ENCODE measurements around the gene HEMK1. TPM values are rescaled to one million over a fixed set of nuclear protein-coding genes. Genes with fewer than 3 reads are reported as not detected.

The HEMK1 gene
- total RNA-seq, 2 donors from 2014 or later: 6.7 to 9.6 TPM

DNA sequence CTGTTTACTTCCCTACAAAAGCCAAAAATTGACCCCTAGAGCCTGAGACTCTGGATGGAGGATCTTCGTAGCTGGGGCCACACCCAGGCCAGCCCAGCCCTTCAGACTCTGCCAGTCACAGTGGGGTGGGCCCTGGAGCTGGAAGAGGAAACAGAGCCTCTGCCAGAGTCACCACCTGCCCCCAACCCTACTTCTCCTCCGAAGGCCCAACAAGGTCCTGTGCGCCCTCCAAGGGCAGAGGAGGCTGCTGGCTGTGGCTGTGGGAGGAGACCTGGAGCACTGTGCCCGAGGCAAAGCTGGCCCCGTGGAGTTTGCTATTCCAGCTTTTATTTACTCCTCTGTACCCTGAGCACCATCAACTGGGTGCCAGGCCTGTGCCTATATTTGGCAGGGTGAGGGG is 23.2 kb downstream of the HEMK1 start:
- peak; percentile 23 for ATAC-seq
- no peak for TF ChIP-seq POLR2A (IDR thresholded peaks at IDR 0.05)
- TF ChIP-seq, protein P1, sequence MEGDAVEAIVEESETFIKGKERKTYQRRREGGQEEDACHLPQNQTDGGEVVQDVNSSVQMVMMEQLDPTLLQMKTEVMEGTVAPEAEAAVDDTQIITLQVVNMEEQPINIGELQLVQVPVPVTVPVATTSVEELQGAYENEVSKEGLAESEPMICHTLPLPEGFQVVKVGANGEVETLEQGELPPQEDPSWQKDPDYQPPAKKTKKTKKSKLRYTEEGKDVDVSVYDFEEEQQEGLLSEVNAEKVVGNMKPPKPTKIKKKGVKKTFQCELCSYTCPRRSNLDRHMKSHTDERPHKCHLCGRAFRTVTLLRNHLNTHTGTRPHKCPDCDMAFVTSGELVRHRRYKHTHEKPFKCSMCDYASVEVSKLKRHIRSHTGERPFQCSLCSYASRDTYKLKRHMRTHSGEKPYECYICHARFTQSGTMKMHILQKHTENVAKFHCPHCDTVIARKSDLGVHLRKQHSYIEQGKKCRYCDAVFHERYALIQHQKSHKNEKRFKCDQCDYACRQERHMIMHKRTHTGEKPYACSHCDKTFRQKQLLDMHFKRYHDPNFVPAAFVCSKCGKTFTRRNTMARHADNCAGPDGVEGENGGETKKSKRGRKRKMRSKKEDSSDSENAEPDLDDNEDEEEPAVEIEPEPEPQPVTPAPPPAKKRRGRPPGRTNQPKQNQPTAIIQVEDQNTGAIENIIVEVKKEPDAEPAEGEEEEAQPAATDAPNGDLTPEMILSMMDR (IDR thresholded peaks at IDR 0.05): no peak
- Histone ChIP-seq H3K9me3 (no peaks in the 10 kb centered on the region), H3K27me3 (no peaks in the 10 kb centered on the region), H3K4me1 (peaks cover 51% of the 10 kb centered on the region), H3K27ac (no peak overlapping the region), H3K4me3 (no peak overlapping the region), H3K36me3 (replicated peaks in 1 of 2; ENCODE audit: insufficient read depth in 1 of 2, low read depth in 2 of 2) (no peaks in the 10 kb centered on the region)
- intact Hi-C loops (cut with DNase I): no loop called here
- WGBS, 2 donors: 27 to 29% methylated on average over 4 to 5 of the region's 5 CpGs
- no peak for DNase-seq

DNA sequence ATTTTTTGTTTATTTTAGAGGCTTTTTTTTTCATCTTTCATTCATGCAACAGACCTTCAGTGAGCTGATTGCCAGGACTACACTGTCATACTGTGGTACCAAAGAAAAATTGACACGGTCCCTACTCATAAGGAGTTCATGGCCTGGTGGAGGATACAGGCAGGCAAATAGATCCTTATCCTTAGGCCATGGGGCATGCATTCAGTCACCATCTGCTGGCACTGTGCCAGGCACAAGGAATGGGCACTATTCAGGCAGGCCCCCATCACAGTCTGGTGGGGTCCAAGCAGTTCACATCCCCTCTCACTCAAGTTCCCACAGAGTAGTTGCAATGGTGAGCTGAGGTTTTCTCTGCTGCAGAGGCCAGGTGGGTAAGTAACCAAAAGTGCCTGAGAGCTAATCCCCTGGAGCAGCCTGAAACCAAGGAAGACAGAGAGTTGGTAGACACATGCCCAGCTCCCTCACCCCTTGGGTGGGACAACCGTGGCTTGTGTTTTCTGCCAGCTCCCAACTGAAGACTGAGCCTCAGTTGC is 25.0 kb downstream of the HEMK1 start:
- WGBS, 2 donors: 16 to 21% methylated on average over 2 of the region's 2 CpGs
- no peak for ATAC-seq
- Histone ChIP-seq H3K27me3 (no peaks in the 10 kb centered on the region), H3K36me3 (replicated peaks in 1 of 2; ENCODE audit: insufficient read depth in 1 of 2, low read depth in 2 of 2) (no peaks in the 10 kb centered on the region), H3K9me3 (no peaks in the 10 kb centered on the region), H3K4me3 (no peak overlapping the region), H3K4me1 (peaks cover 48% of the 10 kb centered on the region), H3K27ac (no peak overlapping the region)
- intact Hi-C loops (cut with DNase I): no loop called here
- no peak for DNase-seq
- no peak for TF ChIP-seq POLR2A (IDR thresholded peaks at IDR 0.05)
- TF ChIP-seq, protein P1 (IDR thresholded peaks at IDR 0.05): no peak

GRCh38 chr3:50599115-50599715 is 29.9 kb downstream of the HEMK1 start:
- ATAC-seq: no peak
- intact Hi-C loops (cut with DNase I): no loop called here

GRCh38 chr3:50599716-50600118 is 30.4 kb downstream of the HEMK1 start:
- Histone ChIP-seq H3K27me3 (no peaks in the 10 kb centered on the region), H3K36me3 (replicated peaks in 1 of 2; ENCODE audit: insufficient read depth in 1 of 2, low read depth in 2 of 2) (no peaks in the 10 kb centered on the region), H3K9me3 (no peaks in the 10 kb centered on the region), H3K4me1 (peaks cover 69% of the 10 kb centered on the region), H3K27ac (peak overlapping the region; percentile 97 to 100 (median 99)), H3K4me3 (no peak overlapping the region)
- 57 to 64% methylated on average over 1 of the region's 1 CpG for WGBS, 2 donors
- ATAC-seq (no peak), DNase-seq (no peak)
- intact Hi-C loops (cut with DNase I): no loop called here
- TF ChIP-seq, protein P1 (IDR thresholded peaks at IDR 0.05): no peak
- TF ChIP-seq POLR2A (IDR thresholded peaks at IDR 0.05): no peak

More at GRCh38 chr3:50599115-50599715, 29.9 kb downstream of the HEMK1 start:
- WGBS, 2 donors: 90 to 91% methylated on average over 4 to 6 of the region's 6 CpGs
- H3K27me3 ChIP-seq: no peaks in the 10 kb centered on the region
- peak overlapping the region in 3 of 4 donors; percentile 97 to 100 (median 98) for H3K27ac ChIP-seq
- TF ChIP-seq, protein P1 (IDR thresholded peaks at IDR 0.05): no peak
- TF ChIP-seq POLR2A (IDR thresholded peaks at IDR 0.05): no peak
- H3K36me3 ChIP-seq (replicated peaks in 1 of 2; ENCODE audit: insufficient read depth in 1 of 2, low read depth in 2 of 2): no peaks in the 10 kb centered on the region
- H3K4me1 ChIP-seq: peaks cover 65% of the 10 kb centered on the region
- no peak overlapping the region for H3K4me3 ChIP-seq
- DNase-seq: no peak
- no peaks in the 10 kb centered on the region for H3K9me3 ChIP-seq

Measured in body of pancreas (tissue), 4 donors.